Activated CD8-positive, alpha-beta memory T cell treated with anti-CD3 and anti-CD28 coated beads for 48 hours (primary cell): Measurements from ENCODE around the gene MDP1.
"Not testable (repeated sequence)": the region's sequence is repeated elsewhere in the genome, so short reads cannot be mapped to it uniquely, and the experiment has no call there.

Experiments
- DNase-seq, 3 experiments: peaks; one replicate each; pipeline ENCODE4 v3.0.0-alpha.2; 2020; ENCODE audit warnings: low read depth in 2 of 3, low spot score in 2 of 3

The MDP1 gene

DNA sequence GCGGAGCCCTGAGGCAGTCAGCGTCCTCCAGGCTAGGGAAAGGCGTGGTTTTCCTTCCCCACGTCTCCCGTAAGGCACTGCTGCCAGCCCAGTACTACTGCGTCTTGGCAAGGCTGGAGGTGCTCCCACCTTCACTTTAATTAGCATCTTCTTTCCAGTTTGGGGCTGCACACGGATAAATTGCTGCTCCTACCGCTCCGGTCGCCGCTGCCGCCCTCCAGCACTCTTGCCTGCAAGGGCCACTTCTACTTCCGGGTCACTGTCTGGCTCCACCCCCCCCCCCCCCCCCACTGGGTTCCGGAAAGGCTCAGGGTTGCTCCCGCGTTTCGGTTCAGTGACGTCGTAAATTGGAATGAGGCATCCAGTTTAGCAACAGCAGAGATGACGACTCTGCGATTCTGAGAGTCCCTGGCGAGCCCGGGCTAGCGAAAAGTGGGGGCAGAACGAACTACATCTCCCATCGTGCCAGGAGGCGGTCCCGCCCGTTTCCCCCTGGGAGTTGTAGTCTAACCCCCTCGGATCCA is 16.3 kb upstream of the MDP1 start, which contains the start of gene NEDD8:
NEDD8 (minus strand) TSS at position 247 of the 524 bp plus-strand sequence; CDS start at position 147, 100 bp downstream.
- peak; percentile 76 to 82 (median 78) for DNase-seq

DNA sequence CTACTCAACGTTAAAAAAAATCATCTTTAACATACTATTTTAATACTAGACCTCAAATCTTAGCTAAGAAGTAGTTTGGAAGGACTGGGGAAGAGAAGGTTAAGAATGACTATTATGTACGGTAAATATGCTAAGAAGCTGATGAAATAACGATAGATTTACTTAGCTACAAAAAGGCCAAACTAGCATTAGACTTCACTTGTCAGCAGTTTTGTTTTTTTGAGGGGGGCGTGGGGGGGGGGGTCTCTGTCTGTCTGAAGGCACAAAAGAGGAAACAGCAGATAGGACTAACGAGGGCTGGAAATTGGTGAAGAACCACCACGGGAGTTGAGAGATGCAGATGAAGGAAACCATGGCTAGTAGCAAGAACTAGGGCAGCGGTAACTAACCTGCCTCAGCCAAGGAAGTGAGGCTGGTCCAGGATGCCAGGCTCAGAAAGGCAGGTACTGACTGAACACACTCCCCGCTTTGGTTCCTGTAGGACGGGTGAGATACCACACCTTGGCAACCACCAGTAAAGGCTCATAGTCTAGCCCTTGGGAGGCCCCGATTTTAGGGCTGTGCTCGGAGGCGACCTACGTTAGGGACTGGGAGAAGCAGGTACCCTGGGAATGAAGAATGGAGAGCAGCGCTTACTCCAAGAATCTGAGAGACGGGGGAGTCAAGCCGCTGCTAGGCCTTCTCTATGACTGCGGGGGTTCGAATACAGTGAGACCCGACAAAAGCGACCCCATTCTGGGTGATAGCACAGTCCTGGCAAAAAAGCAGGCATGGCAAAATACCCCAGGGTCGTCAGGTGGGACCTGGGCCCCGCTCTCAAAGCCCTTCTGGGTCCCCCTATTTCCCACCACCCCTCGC is 15.6 kb upstream of the MDP1 start:
- no peak for DNase-seq

DNA sequence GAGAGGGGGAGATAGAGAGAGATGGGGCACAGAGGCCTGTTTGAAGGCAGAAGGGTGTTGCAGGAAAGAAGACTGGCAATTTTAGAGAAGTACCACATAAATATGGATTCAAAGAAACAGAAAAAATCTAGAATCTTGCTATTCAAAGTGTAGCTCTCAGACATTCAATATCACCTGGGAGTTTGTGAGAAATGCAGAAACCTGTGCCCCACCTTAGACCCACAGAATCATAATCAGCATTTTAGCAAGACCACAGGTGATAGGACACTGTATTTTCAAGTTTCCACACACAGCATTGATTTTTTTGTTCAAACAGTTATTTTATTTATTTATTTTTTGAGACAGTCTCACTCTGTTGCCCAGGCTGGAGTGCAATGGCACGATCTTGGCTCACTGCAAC is 13.0 kb upstream of the MDP1 start:
- DNase-seq, result no peak

DNA sequence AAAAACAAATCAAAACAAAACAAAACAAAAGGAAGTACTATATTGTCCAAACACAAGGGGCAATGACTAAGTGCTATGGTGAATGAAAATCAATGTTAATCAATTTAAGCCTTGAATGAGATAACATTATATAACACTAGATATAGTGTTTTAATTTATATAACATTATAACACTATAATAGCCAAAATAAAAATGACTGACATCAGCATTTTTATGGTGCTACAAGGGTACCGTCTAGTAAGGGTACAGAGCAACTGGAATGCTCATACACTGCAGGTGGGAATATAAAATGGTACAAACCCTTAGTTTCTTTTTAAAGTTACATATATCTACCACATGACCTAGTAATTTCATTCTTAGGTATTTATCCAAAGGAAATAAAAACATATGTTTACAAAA is 10.6 kb upstream of the MDP1 start:
- no peak for DNase-seq

DNA sequence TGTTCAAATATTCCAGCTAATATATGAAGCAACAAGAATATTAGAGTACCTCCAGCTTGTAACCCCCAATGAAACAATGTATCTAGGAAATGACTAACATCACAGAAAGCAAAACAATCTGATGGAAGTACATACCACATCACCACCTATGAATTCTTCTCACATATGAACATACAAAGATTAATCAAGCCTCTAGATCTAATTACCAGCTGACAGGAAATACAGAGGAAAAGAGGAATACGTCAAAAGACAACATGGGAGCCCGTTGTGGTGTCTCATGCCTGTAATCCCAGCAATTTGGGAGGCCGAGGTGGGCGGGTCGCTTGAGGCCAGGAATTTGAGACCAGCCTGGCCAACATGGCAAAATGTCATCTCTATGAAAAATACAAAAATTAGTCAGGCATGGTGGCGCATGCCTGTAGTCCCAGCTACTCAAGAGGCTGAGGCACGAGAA is 8.8 kb upstream of the MDP1 start:
- DNase-seq, result no peak

DNA sequence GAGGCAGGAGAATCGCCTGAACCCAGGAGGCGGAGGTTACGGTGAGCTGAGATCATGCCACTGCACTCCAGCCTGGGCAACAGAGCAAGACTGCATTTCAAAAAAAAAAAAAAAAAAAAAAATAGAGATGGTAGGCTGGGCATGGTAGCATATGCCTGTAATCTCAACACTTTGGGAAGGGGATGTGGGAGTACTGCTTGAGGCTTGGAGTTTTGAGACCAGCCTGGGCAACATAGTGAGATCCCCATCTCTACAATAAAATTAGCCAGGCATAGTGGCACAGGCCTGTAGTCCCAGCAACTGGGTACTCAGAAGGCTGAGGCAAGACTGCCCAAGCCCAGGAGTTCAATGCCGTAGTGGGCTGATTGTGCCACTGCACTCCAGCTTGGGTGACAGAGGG is 7.1 kb upstream of the MDP1 start:
- DNase-seq, result not testable (repeated sequence)

DNA sequence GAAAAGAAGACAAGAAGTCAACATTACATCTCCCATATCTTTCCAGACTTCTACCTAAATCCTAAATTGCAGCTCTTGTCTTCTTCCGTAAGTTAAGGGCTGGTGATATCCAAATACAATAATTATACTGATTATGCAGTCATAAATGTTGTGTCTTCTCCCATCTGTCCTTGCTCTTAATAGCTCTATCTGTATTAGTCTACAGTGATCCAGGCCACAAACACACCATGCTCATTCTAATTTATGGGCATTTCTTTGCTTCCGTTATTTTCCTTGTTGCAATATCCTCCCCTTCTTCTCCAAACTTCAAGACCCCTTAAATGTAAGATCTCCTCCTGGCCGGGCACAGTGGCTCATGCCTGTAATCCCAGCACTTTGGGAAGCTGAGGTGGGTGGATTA is 3.7 kb upstream of the MDP1 start:
- DNase-seq, result no peak

DNA sequence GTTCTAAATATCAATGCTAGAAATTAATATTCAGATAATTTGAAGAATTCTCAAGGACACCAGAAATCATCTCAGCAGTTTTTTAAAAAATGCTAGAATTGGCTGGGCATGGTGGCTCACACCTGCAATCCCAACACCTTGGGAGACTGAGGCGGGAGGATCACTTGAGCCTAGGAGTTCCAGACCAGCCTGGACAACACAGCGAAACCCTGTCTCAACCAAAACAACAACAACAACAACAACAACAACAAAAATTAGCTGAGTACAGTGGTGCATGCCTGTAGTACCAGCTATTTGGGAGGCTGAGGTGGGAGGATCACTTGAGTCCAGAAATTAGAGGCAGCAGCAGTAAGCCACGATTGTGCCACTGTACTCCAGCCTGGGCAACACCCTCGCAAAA is 3.2 kb upstream of the MDP1 start:
- no peak for DNase-seq

DNA sequence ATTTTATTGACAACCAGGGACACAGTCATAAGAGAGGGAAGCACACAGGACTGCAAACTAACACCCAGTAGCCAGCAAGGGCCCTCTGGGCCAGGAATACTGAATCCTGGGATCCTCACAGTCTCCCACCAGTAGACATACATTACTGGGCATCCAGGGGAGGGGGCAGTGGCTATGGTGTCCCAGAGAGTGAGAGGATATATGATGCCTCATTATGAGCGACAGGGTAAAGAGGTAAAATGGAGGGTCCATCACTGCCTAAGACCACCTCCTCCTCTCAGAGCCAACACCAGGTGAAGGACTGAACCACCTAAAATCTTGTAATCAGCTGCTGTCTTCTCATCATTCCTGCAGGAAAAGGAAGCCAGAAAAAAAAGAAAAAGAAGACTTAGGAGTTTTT is 1.0 kb upstream of the MDP1 start:
- not testable (repeated sequence) for DNase-seq

DNA sequence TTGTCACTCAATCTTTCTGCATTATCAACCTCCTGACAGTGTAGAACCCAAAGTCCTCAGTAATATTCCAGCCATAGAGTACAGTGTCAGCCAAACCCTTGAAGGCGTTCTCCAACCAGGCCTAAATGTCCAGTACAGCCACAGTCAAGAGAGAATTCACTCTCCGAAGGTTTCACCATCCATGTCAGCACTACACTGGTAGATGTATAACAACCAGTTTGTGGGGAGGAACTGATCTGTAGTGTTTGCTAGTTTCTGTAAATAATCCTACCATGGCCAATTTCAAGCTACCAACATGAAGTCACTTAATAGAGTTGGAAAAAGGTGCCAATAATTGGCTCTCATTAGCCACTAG is 456 bp upstream of the MDP1 start:
- DNase-seq, result no peak

DNA sequence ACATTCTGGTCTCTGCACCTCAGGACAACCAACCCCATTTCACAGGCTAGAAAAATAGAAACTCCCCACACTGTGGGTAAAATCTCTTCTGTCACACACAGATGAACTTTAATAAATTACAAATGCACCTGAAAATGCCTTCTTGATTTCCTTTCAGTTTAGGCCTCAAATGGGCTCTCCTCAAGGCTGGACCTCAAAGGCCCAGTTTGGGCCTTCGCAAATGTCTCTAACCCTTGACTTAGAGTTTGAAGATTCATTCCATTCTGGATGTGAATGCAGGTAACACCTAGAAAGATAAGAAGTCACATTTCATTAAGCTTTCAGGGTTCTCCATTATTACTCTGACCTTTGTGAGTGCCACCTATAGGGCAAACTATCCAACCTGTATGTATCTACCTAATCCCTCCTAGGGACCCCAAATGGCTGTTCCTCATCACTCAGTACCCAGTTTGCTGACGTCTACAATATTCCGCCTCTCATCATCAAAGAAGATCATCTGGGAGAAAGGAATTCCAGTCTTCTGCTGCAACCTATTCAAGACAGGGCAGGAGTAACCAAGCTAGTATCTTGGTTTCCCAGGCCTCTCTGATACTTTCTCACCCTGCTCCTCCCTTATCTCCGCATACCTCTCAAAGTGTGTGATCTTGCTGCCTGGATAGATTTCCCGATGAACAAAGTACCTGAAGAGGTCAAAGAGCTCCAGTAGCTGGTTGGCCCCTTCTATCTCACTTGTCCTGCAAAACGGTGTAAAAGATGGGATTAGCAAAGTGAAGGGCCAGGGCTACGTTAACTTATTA is 1.8 kb downstream of the MDP1 start:
- no peak for DNase-seq

DNA sequence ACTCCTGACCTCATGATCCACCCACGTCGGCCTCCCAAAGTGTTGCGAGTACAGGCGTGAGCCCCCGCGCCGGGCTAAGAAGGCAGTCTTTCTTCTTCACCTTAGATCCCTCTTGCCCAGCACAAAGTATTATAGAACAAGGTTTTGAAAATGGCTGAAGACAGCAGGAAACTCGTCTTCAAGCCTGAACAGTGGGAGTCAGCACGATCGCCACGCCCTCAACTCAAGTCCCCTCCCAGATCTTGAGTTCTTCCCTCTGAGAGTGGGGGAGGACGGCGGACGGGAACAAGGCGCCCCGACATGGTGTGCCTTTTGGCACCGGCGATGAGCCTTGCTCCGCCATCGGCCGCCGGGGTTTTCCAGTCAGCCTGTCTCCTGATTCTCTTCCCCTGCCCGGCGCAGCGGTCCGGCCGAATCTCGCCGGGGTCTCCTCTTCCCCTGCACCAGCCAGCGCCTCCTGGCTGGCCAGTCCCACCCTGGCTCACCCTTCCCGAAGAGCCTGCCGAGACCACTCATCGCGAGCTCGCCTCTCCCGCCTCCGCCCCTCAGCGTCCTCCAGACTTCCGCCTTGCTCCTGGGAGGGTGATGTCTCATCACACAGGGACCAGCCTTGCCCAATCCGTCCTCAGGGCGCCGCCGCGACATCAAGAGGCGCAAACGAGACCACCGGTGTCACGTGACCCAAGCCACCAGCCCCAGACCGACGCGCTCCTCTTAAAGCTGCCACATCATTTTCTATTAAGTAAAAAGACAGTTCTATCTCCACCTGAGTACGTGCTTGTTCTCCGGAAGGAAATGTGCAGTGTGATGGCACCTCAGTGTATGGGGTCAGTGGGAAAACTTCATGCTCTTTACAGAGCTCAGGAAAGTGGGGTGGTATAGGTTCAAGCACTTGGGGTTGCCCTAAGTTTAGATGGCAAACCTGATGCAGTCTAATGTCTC is 2.7 kb downstream of the MDP1 start, which contains the start of gene CHMP4A:
CHMP4A (minus strand) TSS at position 565 of the 942 bp plus-strand sequence; CDS start at position 516, 49 bp downstream.
- DNase-seq, result peak; percentile 85 to 91 (median 91)

DNA sequence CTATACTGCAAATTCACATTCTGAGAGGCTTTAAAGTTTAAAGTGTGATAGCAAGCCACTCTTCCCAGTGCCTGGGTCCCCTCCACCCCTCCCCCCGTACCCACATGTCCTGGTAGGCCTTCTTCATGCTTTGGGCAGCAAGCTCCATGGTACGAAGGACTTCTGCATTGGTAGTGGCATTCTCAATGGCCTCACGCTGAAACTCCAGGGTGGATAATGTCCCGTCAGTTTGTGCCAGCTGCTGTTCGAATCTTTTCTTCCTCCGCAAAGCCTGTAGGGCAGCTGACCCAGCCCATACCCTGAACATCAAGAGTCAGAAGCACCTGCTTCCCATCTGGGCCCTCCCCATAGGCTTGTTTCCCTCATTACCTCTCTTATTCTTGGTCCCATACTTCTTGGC is 4.6 kb downstream of the MDP1 start:
- DNase-seq, result no peak

DNA sequence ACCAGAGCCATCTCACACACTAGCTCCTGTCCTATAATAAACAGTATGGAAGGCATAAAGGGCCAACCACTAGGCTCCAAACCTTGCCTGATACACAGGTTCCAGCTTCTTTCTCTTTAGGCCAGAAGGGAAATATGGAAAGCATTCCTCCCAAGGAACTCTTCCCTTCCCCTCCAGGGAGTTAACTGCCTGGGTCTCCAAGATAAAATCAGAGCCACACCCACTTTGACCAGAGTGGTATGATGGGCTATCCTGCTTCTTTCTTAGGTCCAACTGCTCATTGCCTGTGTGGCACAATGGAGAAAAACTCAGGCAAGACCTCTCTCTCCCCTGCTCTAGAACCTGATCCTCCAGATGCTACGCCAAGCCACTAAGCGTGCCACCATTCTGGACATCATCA is 8.2 kb downstream of the MDP1 start:
- no peak for DNase-seq

DNA sequence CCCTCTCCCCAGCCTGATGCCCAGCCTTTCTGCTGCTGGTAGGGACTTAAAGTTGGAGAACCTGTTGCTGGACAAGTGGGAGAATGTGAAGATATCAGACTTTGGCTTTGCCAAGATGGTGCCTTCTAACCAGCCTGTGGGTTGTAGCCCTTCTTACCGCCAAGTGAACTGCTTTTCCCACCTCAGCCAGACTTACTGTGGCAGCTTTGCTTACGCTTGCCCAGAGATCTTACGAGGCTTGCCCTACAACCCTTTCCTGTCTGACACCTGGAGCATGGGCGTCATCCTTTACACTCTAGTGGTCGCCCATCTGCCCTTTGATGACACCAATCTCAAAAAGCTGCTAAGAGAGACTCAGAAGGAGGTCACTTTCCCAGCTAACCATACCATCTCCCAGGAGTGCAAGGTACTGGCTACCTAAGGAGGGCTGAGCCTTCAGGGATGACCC is 8.7 kb downstream of the MDP1 start:
- no peak for DNase-seq

DNA sequence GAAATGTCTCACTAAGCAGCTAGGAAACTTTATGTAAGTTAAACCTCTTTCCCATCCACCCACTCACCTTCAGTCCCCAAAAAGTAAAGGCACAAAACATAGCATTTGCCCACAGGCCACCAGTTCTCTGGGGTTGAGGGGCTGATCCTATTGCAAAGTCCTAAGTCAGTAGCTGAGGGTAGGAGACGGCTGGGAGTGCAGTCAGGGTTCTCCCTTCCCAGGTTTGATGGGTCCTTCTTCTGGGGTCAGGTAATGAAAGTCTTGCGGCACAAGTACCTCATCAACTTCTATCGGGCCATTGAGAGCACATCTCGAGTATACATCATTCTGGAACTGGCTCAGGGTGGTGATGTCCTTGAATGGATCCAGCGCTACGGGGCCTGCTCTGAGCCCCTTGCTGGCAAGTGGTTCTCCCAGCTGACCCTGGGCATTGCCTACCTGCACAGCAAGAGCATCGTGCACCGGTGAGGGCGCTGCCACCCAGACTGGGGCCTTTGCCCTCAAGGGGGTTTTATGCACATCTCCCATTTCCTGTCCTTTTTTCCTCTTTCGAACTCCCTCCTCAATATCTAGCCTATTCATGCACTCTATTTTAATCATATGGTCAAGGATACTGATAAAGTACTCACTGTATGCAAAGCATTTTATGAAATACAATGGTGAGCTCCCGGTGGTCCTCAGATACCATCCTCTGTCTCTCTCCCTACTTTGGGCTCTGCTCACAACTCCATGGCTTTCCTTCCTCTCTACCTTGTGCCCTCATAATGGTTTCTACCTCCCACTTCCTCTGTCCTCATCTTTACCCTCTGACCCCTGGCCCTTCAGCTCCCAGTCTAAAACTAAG is 9.4 kb downstream of the MDP1 start:
- no peak for DNase-seq

DNA sequence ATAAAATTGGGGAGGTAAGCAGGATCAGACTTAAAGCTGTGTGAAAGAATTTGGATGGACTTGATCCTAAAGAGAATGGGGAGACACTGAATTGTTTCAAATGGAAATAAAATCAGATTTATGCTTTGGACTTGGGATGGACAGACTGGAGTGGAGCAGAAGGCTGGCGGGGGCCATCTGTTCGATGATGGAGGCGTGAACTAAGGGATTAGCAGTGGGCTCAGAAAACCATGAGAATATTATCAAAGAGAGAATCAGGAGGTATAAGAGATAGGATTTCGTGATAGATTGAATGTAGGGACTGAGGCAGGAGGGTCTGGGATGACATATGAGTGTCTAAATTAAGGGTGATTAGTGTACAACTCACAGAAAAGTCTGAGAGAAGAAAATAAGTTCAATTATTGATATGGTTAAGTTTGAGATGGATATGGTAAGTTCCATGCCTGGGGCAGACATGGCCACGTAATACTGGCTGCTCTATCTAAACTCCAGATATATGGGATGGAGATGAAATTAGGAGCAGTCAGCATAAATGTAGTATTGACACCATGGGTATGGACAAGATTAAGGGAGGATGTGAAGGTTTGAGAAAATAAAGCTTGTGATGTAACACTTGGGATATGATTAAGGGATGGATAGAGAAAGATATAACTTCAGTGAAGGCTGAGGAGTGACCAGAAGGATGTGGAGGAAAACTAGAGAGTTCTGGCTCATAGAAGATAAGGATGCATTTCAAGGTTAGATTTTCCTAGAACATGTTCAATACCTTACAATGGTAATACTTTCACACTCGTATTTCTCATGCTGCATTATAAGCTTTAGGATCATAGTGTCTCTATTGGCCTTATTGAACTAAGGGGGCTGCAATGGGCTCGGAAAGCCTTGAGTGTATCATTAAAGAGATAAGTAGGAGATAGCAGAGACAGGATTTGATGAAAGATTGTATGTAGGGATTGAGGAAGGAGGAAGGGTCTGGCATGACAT is 11.4 kb downstream of the MDP1 start:
- DNase-seq, result no peak

DNA sequence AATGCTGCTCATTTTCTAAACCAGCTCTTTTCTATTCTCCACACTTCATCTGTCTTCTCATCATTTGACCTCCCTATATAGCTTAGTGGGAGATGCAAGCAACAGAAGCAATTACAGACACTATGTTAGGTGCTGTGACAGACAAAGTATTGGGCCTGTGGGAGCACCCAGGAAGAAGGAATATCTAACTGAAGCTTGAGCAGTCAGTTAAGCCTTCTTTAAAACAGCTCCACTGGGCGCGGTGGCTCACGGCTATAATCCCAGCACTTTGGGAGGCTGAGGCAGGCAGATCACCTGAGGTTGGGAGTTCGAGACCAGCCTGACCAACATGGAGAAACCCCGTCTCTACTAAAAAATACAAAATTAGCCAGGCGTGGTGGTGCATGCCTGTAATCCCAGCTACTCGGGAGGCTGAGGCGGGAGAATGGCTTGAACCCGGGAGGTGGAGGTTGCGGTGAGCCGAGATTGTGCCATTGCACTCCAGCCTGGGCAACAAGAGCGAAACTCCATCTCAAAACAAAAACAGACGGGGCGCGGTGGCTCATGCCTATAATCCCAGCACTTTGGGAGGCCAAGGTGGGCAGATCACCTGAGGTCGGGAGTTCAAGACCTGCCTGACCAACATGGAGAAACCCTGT is 12.5 kb downstream of the MDP1 start:
- not testable (repeated sequence) for DNase-seq
